H1 (cell line): ENCODE data around the gene MACROD2. TPM values are rescaled to one million over a fixed set of nuclear protein-coding genes. Genes with fewer than 3 reads are reported as not detected.

ENCODE experiments used
- CTCF ChIA-PET: fragments of 300-600 bp; sonication (Branson Sonifier 250); formaldehyde crosslinking; loops from one replicate; lab custom pipeline; 2021; ENCODE audit not compliant: partially characterized antibody; lab: Charles Lee
- POLR2A ChIA-PET: fragments of 300-600 bp; sonication (Branson Sonifier 250); formaldehyde crosslinking; loops from one replicate; lab custom pipeline; 2021; ENCODE audit warnings: inconsistent platforms; ENCODE audit not compliant: partially characterized antibody; lab: Charles Lee
- DNase-seq, 2 experiments: peaks; one replicate each; pipeline versions ENCODE4 v3.0.0 to v3.0.0-alpha.2; 2010 to 2022; ENCODE audit warnings: low spot score in 2 of 2, low read depth in 1 of 2, mixed read lengths in 1 of 2
- FAIRE-seq: peaks from 2 replicates; lab custom pipeline; 2011; peaks lifted over from hg19 to GRCh38; lab: Jason Lieb, UNC
- H2AFZ ChIP-seq: 2 replicates; pipeline ENCODE4 v1.8.1; 2012; ENCODE audit warnings: low read length, inconsistent platforms
- H2AK5ac ChIP-seq: 2 replicates; pipeline ENCODE4 v1.6.1; 2013; ENCODE audit warnings: low read depth, low read length
- H2BK120ac ChIP-seq: replicated peaks from 2 replicates; pipeline ENCODE3; 2013; ENCODE audit warnings: low read depth, low read length, inconsistent platforms
- H2BK12ac ChIP-seq: 2 replicates; pipeline ENCODE4 v1.6.1; 2013; ENCODE audit warnings: low read depth, low read length
- H2BK15ac ChIP-seq: 2 replicates; pipeline ENCODE4 v1.6.1; 2013; ENCODE audit warnings: low read length
- H2BK20ac ChIP-seq: 2 replicates; pipeline ENCODE4 v1.6.1; 2013; ENCODE audit warnings: low read length
- H2BK5ac ChIP-seq: 2 replicates; pipeline ENCODE4 v1.6.1; 2013; ENCODE audit warnings: low read depth, low read length
- H3K14ac ChIP-seq: 2 replicates; pipeline ENCODE4 v1.6.1; 2013; ENCODE audit warnings: inconsistent platforms; ENCODE audit not compliant: insufficient read length
- H3K18ac ChIP-seq: 2 replicates; pipeline ENCODE4 v1.6.1; 2013; ENCODE audit warnings: low read length; ENCODE audit errors: extremely low read depth
- H3K23ac ChIP-seq: 2 replicates; pipeline ENCODE4 v1.6.1; 2013; ENCODE audit warnings: inconsistent platforms; ENCODE audit not compliant: insufficient read length
- H3K23me2 ChIP-seq: 2 replicates; pipeline ENCODE4 v1.6.1; 2013; ENCODE audit warnings: low read depth, low read length
- H3K27ac ChIP-seq: 2 replicates; pipeline ENCODE4 v1.6.1; 2011; ENCODE audit warnings: low read depth, low read length, inconsistent platforms
- H3K27me3 ChIP-seq, 4 experiments: replicated peaks in 1 of 4; 1 replicate in 1 of 4; 2 replicates in 3 of 4; pipeline versions ENCODE4 v1.6.1 to v1.8.1; 2011 to 2013; ENCODE audit warnings: low read length in 3 of 4, mild to moderate bottlenecking in 3 of 4, inconsistent platforms in 2 of 4, mixed read lengths in 2 of 4, moderate library complexity in 1 of 4; ENCODE audit not compliant: control insufficient read depth in 3 of 4, insufficient read depth in 3 of 4; ENCODE audit errors: extremely low read depth in 1 of 4
- H3K36me3 ChIP-seq, 4 experiments: 2 replicates each; pipeline versions ENCODE4 v1.6.1 to v1.8.1; 2011 to 2013; ENCODE audit warnings: mild to moderate bottlenecking in 4 of 4, low read length in 3 of 4, moderate library complexity in 2 of 4, control low read depth in 1 of 4, inconsistent platforms in 1 of 4; ENCODE audit not compliant: insufficient read depth in 4 of 4, control insufficient read depth in 2 of 4
- H3K4ac ChIP-seq: replicated peaks from 2 replicates; pipeline ENCODE3; 2013; ENCODE audit warnings: low read length, low read depth, mixed read lengths, inconsistent platforms; ENCODE audit not compliant: insufficient read length
- H3K4me1 ChIP-seq, 4 experiments: replicated peaks in 1 of 4; 1 replicate in 1 of 4; 2 replicates in 3 of 4; pipeline versions ENCODE4 v1.6.1 to v1.8.1; 2011 to 2013; ENCODE audit warnings: low read length in 3 of 4, inconsistent platforms in 2 of 4, mixed read lengths in 1 of 4; ENCODE audit not compliant: insufficient read depth in 4 of 4, control insufficient read depth in 3 of 4
- H3K4me2 ChIP-seq, 2 experiments: 2 replicates each; pipeline versions ENCODE4 v1.6.1 to v1.8.1; 2011 to 2013; ENCODE audit warnings: low read depth in 2 of 2, low read length in 2 of 2, control low read depth in 1 of 2, inconsistent platforms in 1 of 2, mild to moderate bottlenecking in 1 of 2; ENCODE audit not compliant: insufficient read depth in 1 of 2
- H3K4me3 ChIP-seq, 4 experiments: fragments of 200-600, 300-600 bp in 1 of 4; sonication (generic), shearing (Covaris generic), sonication (Bioruptor Twin) in 1 of 4; 2 replicates each; pipeline versions ENCODE4 v1.5.1 to v1.8.1; 2011 to 2016; ENCODE audit warnings: low read length in 4 of 4, low read depth in 3 of 4, control low read depth in 2 of 4, inconsistent platforms in 2 of 4, mild to moderate bottlenecking in 2 of 4, mixed read lengths in 1 of 4, moderate library complexity in 1 of 4; ENCODE audit not compliant: insufficient read depth in 2 of 4; ENCODE audit errors: extremely low read depth in 1 of 4
- H3K56ac ChIP-seq: replicated peaks from 2 replicates; pipeline ENCODE3; 2013; ENCODE audit warnings: low read depth, mild to moderate bottlenecking, mixed read lengths, low read length, inconsistent platforms; ENCODE audit not compliant: insufficient read length
- H3K79me1 ChIP-seq: 2 replicates; pipeline ENCODE4 v1.6.1; 2013; ENCODE audit warnings: low read depth, low read length, control low read depth
- H3K79me2 ChIP-seq, 2 experiments: 2 replicates each; pipeline versions ENCODE4 v1.6.1 to v1.8.1; 2012 to 2013; ENCODE audit warnings: low read length in 2 of 2, mild to moderate bottlenecking in 2 of 2, inconsistent platforms in 1 of 2; ENCODE audit not compliant: insufficient read depth in 2 of 2, control insufficient read depth in 1 of 2
- H3K9ac ChIP-seq, 4 experiments: replicated peaks in 1 of 4; 1 replicate in 1 of 4; 2 replicates in 3 of 4; pipeline versions ENCODE4 v1.6.1 to v1.8.1; 2011 to 2013; ENCODE audit warnings: low read depth in 3 of 4, low read length in 3 of 4, control low read depth in 2 of 4, mild to moderate bottlenecking in 2 of 4, moderate library complexity in 2 of 4, inconsistent platforms in 1 of 4; ENCODE audit errors: extremely low read depth in 1 of 4
- H3K9me3 ChIP-seq, 2 experiments: 2 replicates each; pipeline versions ENCODE4 v1.6.1 to v1.8.1; 2012 to 2013; ENCODE audit warnings: mild to moderate bottlenecking in 2 of 2, moderate library complexity in 2 of 2, control low read depth in 1 of 2, inconsistent platforms in 1 of 2, low read depth in 1 of 2, low read length in 1 of 2, mixed read lengths in 1 of 2; ENCODE audit not compliant: insufficient read depth in 2 of 2
- H4K20me1 ChIP-seq, 2 experiments: replicated peaks in 1 of 2; 2 replicates each; pipeline versions ENCODE3 to v1.8.1; 2011 to 2013; ENCODE audit warnings: inconsistent platforms in 2 of 2, low read length in 2 of 2, mild to moderate bottlenecking in 1 of 2; ENCODE audit not compliant: insufficient read depth in 2 of 2, control insufficient read depth in 1 of 2
- H4K5ac ChIP-seq: 2 replicates; pipeline ENCODE4 v1.6.1; 2013; ENCODE audit warnings: low read length, low read depth, mixed read lengths, inconsistent platforms; ENCODE audit not compliant: insufficient read length
- H4K8ac ChIP-seq: 2 replicates; pipeline ENCODE4 v1.8.0; 2013; ENCODE audit warnings: mild to moderate bottlenecking, moderate library complexity, low read length, inconsistent platforms; ENCODE audit not compliant: insufficient read depth; ENCODE audit errors: extremely low read depth
- H4K91ac ChIP-seq: replicated peaks from 2 replicates; pipeline ENCODE3; 2013; ENCODE audit warnings: low read length, mixed read lengths, inconsistent platforms; ENCODE audit not compliant: insufficient read length
- HDAC2 ChIP-seq, 2 experiments: fragments of 300-600 bp in 1 of 2; sonication (generic) in 1 of 2; IDR thresholded peaks; 2 replicates each; pipeline ENCODE4 v1.6.1; 2011 to 2012; ENCODE audit warnings: low read depth in 2 of 2, low read length in 2 of 2, mild to moderate bottlenecking in 2 of 2, moderate library complexity in 2 of 2, borderline replicate concordance in 1 of 2, inconsistent platforms in 1 of 2
- POLR2AphosphoS5 ChIP-seq: IDR thresholded peaks from 2 replicates; pipeline ENCODE4 v1.6.1; 2011; ENCODE audit warnings: low read depth, low read length
- RXRA ChIP-seq: IDR thresholded peaks from 2 replicates; pipeline ENCODE4 v1.6.1; 2011; ENCODE audit warnings: low read depth, mild to moderate bottlenecking, low read length, moderate library complexity; ENCODE audit not compliant: insufficient read depth
- TEAD4 ChIP-seq: IDR thresholded peaks from 2 replicates; pipeline ENCODE4 v1.6.1; 2012; ENCODE audit warnings: low read depth, low read length, inconsistent platforms, mixed read lengths
- WGBS, 2 experiments: shearing (Covaris generic) in 1 of 2; methylation state at CpG; one replicate each; pipeline versions ENCODE4 v1.1.6 to v1.1.7; 2013 to 2015; ENCODE audit warnings: low lambda C conversion rate in 2 of 2, mixed read lengths in 2 of 2, inconsistent platforms in 1 of 2, low coverage in 1 of 2, missing lambda C conversion rate in 1 of 2; ENCODE audit not compliant: insufficient replicate concordance in 2 of 2, insufficient coverage in 1 of 2, insufficient read length in 1 of 2; ENCODE audit errors: extremely low coverage in 1 of 2, missing lambda C conversion rate in 1 of 2; 5-methylcytosine and 5-hydroxymethylcytosine counted together
- polyA plus RNA-seq, 7 experiments: library from polyadenylated mRNA; depleted of rRNA in 3 of 7; stranded (reverse) in 5 of 7; unstranded in 2 of 7; fragments of >200 nt in 5 of 7; fragments of 200-250 nt in 2 of 7; gene quantifications; 1 replicate in 5 of 7; 2 replicates in 1 of 7; 4 replicates in 1 of 7; pipeline versions ENCODE4 v1.2.1 to v1.2.3, GENCODE V29; 2011 to 2013; ENCODE audit warnings: missing spikeins in 2 of 7, mixed read lengths in 2 of 7
- total RNA-seq: library from RNA; stranded (reverse); fragmentation: NEBNext Ultra II Directional; extraction: Animal tissue kit (Norgen Biotek cat#: 25700); gene quantifications from 2 replicates; pipeline ENCODE4 v1.2.1, GENCODE V29; 2021

The MACROD2 gene
- total and polyA plus RNA-seq, 2 of the 8 experiments (the other 6 are each of a cell fraction or from before 2014, with no cell fraction given), result 0.70 to 3.9 TPM

DNA sequence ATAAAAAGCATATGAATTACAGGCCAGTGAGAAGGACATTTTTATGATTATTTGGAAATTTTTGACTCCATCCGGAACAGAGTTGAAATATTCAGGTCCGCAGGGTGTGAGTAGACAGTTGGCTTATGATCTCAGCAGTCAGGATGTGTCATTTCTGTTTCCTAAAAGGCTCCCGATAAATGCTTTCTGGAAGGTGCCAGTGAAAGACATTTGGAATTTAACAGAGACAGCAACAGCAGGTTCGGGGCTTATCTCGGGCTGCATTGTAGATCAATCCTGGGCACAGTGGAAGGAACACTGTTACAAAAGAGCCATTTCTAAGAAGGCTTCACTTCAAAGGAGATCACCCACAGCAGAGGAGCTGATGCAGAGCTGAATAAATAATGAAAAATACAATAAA, 1643.5 kb downstream of the MACROD2 start:
- ChIA-PET CTCF (interaction anchor here (1.1 to 1.3 kb wide), 2 partner anchors 10 to 17 kb away, joined by 3 to 5 read pairs; no protein-coding TSS in a partner anchor), POLR2A (no interaction called here)
- Histone ChIP-seq H2AK5ac (no peak overlapping the region), H3K4me1 (peaks cover 0 to 18% (median 4%) of the 10 kb centered on the region in 4 experiments; a peak in 5 of 7 replicates), H3K27me3 (no peaks in the 10 kb centered on the region), H2BK15ac (no peak overlapping the region), H2BK20ac (no peak overlapping the region; the same call in 1 of the 2 replicates), H3K79me1 (no peaks in the 10 kb centered on the region), H2AFZ (no peak overlapping the region), H4K20me1 (no peaks in the 10 kb centered on the region), H3K14ac (no peak overlapping the region), H3K79me2 (no peaks in the 10 kb centered on the region), H3K4me2 (no peak overlapping the region), H2BK5ac (no peak overlapping the region; the same call in 1 of the 2 replicates), H3K4me3 (no peak overlapping the region; a peak in 1 of 8 replicates), H3K23ac (no peak overlapping the region), H3K9me3 (peaks cover 5 to 8% of the 10 kb centered on the region in 2 experiments; a peak in 2 of 4 replicates), H3K36me3 (no peaks in the 10 kb centered on the region; a peak in 1 of 8 replicates), H3K23me2 (no peaks in the 10 kb centered on the region), H2BK120ac (no peak overlapping the region), H2BK12ac (peak overlapping the region; percentile 53; the same call in 1 of the 2 replicates), H3K18ac (no peak overlapping the region), H3K56ac (no peak overlapping the region), H4K5ac (no peak overlapping the region), H3K4ac (no peak overlapping the region), H3K9ac (no peak overlapping the region), H3K27ac (no peak overlapping the region), H4K8ac (no peak overlapping the region), H4K91ac (no peak overlapping the region)
- WGBS, 2 experiments, result 98% methylated on average over 5 of the region's 5 CpGs; no CpG with 5 or more reads in 1 of the 2 experiments
- FAIRE-seq, result no peak
- DNase-seq, result no peak
- TF ChIP-seq HDAC2 (IDR thresholded peaks at IDR 0.05; ENCODE audit: borderline replicate concordance in 1 of 2, low read depth in 2 of 2, low read length in 2 of 2) (no peak), TEAD4 (no peak), RXRA (no peak), POLR2AphosphoS5 (no peak)
